H1 (cell line): Measurements from ENCODE around the gene LGR4. TPM values are rescaled to one million over a fixed set of nuclear protein-coding genes. Genes with fewer than 3 reads are reported as not detected.

Source experiments
- CREB1 ChIP-seq: IDR thresholded peaks from 2 replicates; pipeline ENCODE4 v1.6.1; 2012; ENCODE audit warnings: inconsistent platforms
- CTCF ChIP-seq, 3 experiments: IDR thresholded peaks; 1 replicate in 2 of 3; 2 replicates in 1 of 3; pipeline versions ENCODE4 v1.5.1 to v1.6.1; 2011; ENCODE audit warnings: low read length in 3 of 3, mild to moderate bottlenecking in 3 of 3, inconsistent platforms in 2 of 3, low read depth in 1 of 3, moderate library complexity in 1 of 3; ENCODE audit not compliant: insufficient read depth in 1 of 3; ENCODE audit errors: control extremely low read depth in 1 of 3
- KDM1A ChIP-seq: fragments of 200-600, 300-600 bp; sonication (generic); IDR thresholded peaks from 2 replicates; pipeline ENCODE4 v1.7.1; 2016; ENCODE audit warnings: mild to moderate bottlenecking, low read length, borderline replicate concordance
- RAD21 ChIP-seq, 2 experiments: IDR thresholded peaks in 1 of 2; conservative IDR thresholded peaks in 1 of 2; 2 replicates each; pipeline ENCODE4 v1.6.1; 2011; ENCODE audit warnings: low read depth in 2 of 2, low read length in 2 of 2, improper control_type of control experiment in 1 of 2, inconsistent platforms in 1 of 2, mild to moderate bottlenecking in 1 of 2, moderate library complexity in 1 of 2
- SIX5 ChIP-seq: IDR thresholded peaks from 2 replicates; pipeline ENCODE4 v1.6.1; 2011; ENCODE audit warnings: mild to moderate bottlenecking, low read depth, low read length
- polyA plus RNA-seq, 7 experiments: library from polyadenylated mRNA; depleted of rRNA in 3 of 7; stranded (reverse) in 5 of 7; unstranded in 2 of 7; fragments of >200 nt in 5 of 7; fragments of 200-250 nt in 2 of 7; gene quantifications; 1 replicate in 5 of 7; 2 replicates in 1 of 7; 4 replicates in 1 of 7; pipeline versions ENCODE4 v1.2.1 to v1.2.3, GENCODE V29; 2011 to 2013; ENCODE audit warnings: missing spikeins in 2 of 7, mixed read lengths in 2 of 7
- total RNA-seq: library from RNA; stranded (reverse); fragmentation: NEBNext Ultra II Directional; extraction: Animal tissue kit (Norgen Biotek cat#: 25700); gene quantifications from 2 replicates; pipeline ENCODE4 v1.2.1, GENCODE V29; 2021

Gene LGR4
- total and polyA plus RNA-seq, 2 of the 8 experiments (the other 6 are each of a cell fraction or from before 2014, with no cell fraction given) = 26.6 to 61.7 TPM

DNA sequence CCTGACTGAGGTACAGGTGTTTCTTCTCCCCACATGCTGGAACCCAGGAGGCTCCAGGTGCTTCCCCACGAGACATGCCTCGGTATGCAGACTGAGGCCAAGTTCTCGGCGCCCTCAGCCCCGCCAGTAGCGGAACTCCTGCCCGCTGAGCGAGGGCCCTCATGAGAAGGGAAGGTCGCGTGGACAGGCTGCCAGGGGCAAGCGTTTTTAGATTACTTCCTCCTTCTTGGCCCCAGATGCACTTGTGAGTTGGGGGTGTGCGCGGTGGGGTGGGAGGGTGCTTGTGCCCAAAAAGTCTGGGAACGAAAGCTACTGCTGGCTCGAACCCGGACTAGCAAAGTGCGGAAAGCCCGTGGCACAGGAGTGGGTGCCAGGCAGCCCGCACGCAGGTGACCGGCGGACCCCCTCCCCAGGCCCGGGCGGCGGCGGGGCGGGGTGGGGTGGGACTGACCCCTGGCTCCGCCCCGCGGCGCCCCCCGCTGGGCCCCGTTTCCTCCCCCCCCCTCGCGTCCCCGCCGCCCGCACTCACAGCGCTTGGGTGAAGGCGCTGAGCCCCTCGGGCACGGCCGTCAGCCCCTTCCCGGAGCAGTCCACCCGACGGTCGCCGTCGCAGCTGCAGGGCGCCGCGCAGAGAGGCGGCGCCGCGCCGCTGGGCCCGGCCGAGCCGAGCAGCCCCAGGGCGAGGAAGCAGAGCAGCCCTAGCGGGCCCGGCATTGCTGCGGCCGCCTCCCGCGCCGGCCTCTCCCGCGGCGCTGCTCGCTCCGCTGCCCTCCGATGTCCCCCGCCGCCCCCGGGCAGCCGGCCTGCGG, 797 bp downstream of the LGR4 start (continued):
- TF ChIP-seq CTCF (IDR thresholded peaks at IDR 0.05; ENCODE audit: control extremely low read depth in 1 of 3, insufficient read depth in 1 of 3, low read depth in 1 of 3, low read length in 3 of 3) (no peak), CREB1 (no peak), RAD21 (IDR thresholded peaks at IDR 0.05 in 1 of 2, conservative IDR thresholded peaks at IDR 0.05 in 1 of 2; ENCODE audit: low read depth in 2 of 2, low read length in 2 of 2) (no peak), KDM1A (no peak), SIX5 (no peak)
- TF ChIP-seq, all 59 proteins: peak for 4
